H1 (cell line): ENCODE data around the gene CMIP. TPM values are rescaled to one million over a fixed set of nuclear protein-coding genes. Genes with fewer than 3 reads are reported as not detected.

Experiments used
- ASH2L ChIP-seq: fragments of 200-600, 300-600 bp; sonication (generic); IDR thresholded peaks from one replicate; pipeline ENCODE4 v1.7.1; 2017; ENCODE audit warnings: low read length
- BRCA1 ChIP-seq: IDR thresholded peaks from 2 replicates; pipeline ENCODE4 v1.6.1; 2012; ENCODE audit warnings: low read depth, low read length, improper control_type of control experiment
- RXRA ChIP-seq: IDR thresholded peaks from 2 replicates; pipeline ENCODE4 v1.6.1; 2011; ENCODE audit warnings: low read depth, mild to moderate bottlenecking, low read length, moderate library complexity; ENCODE audit not compliant: insufficient read depth
- TEAD4 ChIP-seq: IDR thresholded peaks from 2 replicates; pipeline ENCODE4 v1.6.1; 2012; ENCODE audit warnings: low read depth, low read length, inconsistent platforms, mixed read lengths
- polyA plus RNA-seq, 7 experiments: library from polyadenylated mRNA; depleted of rRNA in 3 of 7; stranded (reverse) in 5 of 7; unstranded in 2 of 7; fragments of >200 nt in 5 of 7; fragments of 200-250 nt in 2 of 7; gene quantifications; 1 replicate in 5 of 7; 2 replicates in 1 of 7; 4 replicates in 1 of 7; pipeline versions ENCODE4 v1.2.1 to v1.2.3, GENCODE V29; 2011 to 2013; ENCODE audit warnings: missing spikeins in 2 of 7, mixed read lengths in 2 of 7
- total RNA-seq: library from RNA; stranded (reverse); fragmentation: NEBNext Ultra II Directional; extraction: Animal tissue kit (Norgen Biotek cat#: 25700); gene quantifications from 2 replicates; pipeline ENCODE4 v1.2.1, GENCODE V29; 2021

Gene CMIP
- total and polyA plus RNA-seq, 2 of the 8 experiments (the other 6 are each of a cell fraction or from before 2014, with no cell fraction given) = 7.9 to 53.2 TPM

- TF ChIP-seq BRCA1 (no peak), ASH2L (no peak), RXRA (no peak), TEAD4 (no peak)
These were observed 9.5 kb upstream of the CMIP start (continued) for GRCh38 chr16:81435103-81435502.
